Ishikawa (cell line): Measurements from ENCODE around the gene PLCH1.

Experiments used
- CEBPB ChIP-seq: IDR thresholded peaks from 2 replicates; pipeline ENCODE4 v1.6.1; 2012
- CREB1 ChIP-seq: IDR thresholded peaks from 2 replicates; pipeline ENCODE4 v1.6.1; 2012; ENCODE audit warnings: low read depth
- FOXM1 ChIP-seq: IDR thresholded peaks from 2 replicates; pipeline ENCODE4 v1.6.1; 2012; ENCODE audit warnings: low read depth, borderline replicate concordance
- NFIC ChIP-seq: IDR thresholded peaks from 2 replicates; pipeline ENCODE4 v1.6.1; 2012
- RAD21 ChIP-seq: IDR thresholded peaks from 2 replicates; pipeline ENCODE4 v1.6.1; 2012; ENCODE audit warnings: low read depth
- TAF1 ChIP-seq: IDR thresholded peaks from 2 replicates; pipeline ENCODE4 v1.6.1; 2012; ENCODE audit warnings: low read depth, mild to moderate bottlenecking
- YY1 ChIP-seq: IDR thresholded peaks from 2 replicates; pipeline ENCODE4 v1.6.1; 2012; ENCODE audit warnings: low read depth
- ZBTB7A ChIP-seq: IDR thresholded peaks from 2 replicates; pipeline ENCODE4 v1.6.1; 2012; ENCODE audit warnings: low read depth
- TF ChIP-seq, protein P1 (sequence below): IDR thresholded peaks from 2 replicates; pipeline ENCODE4 v1.6.1; 2012; ENCODE audit warnings: low read depth, mild to moderate bottlenecking
- TF ChIP-seq, protein P2 (sequence below): IDR thresholded peaks from 2 replicates; pipeline ENCODE4 v1.6.1; 2012

DNA sequence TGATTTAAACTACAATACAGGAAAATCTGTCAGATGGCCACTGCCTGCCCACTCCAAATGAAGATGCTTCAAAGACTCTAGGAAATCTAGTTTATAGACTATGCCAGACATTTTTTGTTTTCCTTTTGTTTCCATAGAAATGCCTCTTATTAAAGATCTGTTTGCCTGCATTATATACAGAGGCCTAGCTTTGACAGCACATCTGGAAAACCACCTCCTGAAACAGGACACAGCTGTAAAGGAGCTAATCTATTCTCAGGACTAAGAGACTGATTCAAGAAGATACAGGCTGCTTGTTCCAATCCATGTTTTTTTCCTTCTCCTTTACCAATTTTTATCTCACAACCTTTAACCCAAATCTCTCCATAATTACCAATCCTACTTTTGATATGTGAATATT lies 376.1 kb downstream of the PLCH1 start:
- TF ChIP-seq YY1: no peak
- TF ChIP-seq RAD21: no peak
- TF ChIP-seq CEBPB: no peak
- TF ChIP-seq, protein P1, sequence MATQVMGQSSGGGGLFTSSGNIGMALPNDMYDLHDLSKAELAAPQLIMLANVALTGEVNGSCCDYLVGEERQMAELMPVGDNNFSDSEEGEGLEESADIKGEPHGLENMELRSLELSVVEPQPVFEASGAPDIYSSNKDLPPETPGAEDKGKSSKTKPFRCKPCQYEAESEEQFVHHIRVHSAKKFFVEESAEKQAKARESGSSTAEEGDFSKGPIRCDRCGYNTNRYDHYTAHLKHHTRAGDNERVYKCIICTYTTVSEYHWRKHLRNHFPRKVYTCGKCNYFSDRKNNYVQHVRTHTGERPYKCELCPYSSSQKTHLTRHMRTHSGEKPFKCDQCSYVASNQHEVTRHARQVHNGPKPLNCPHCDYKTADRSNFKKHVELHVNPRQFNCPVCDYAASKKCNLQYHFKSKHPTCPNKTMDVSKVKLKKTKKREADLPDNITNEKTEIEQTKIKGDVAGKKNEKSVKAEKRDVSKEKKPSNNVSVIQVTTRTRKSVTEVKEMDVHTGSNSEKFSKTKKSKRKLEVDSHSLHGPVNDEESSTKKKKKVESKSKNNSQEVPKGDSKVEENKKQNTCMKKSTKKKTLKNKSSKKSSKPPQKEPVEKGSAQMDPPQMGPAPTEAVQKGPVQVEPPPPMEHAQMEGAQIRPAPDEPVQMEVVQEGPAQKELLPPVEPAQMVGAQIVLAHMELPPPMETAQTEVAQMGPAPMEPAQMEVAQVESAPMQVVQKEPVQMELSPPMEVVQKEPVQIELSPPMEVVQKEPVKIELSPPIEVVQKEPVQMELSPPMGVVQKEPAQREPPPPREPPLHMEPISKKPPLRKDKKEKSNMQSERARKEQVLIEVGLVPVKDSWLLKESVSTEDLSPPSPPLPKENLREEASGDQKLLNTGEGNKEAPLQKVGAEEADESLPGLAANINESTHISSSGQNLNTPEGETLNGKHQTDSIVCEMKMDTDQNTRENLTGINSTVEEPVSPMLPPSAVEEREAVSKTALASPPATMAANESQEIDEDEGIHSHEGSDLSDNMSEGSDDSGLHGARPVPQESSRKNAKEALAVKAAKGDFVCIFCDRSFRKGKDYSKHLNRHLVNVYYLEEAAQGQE: no peak
- TF ChIP-seq, protein P2, sequence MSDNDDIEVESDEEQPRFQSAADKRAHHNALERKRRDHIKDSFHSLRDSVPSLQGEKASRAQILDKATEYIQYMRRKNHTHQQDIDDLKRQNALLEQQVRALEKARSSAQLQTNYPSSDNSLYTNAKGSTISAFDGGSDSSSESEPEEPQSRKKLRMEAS: no peak
- no peak for TF ChIP-seq CREB1
- TF ChIP-seq ZBTB7A: no peak
- TF ChIP-seq FOXM1: no peak
- no peak for TF ChIP-seq NFIC
- no peak for TF ChIP-seq TAF1
